Activated CD8-positive, alpha-beta T cell treated with anti-CD3 and anti-CD28 coated beads, Interleukin-2, amount 10 ng/mL, durations not matched to agents 7 days and 5 days (primary cell): ENCODE results near the gene CSNK1G2. TPM values are rescaled to one million over a fixed set of nuclear protein-coding genes. Genes with fewer than 3 reads are reported as not detected.

ENCODE experiments used
- ATAC-seq: fragments of 150-1000 bp; cut with Tn5 transposase; one replicate; pipeline ENCODE4 v1.10.0; 2021; ENCODE audit warnings: moderate library complexity
- CTCF ChIA-PET: fragments of 350-600 bp; sonication (Branson Sonifier 250); formaldehyde crosslinking; loops from one replicate; lab custom pipeline; 2021; ENCODE audit warnings: antibody characterized with exemption; lab: Charles Lee
- POLR2A ChIA-PET: fragments of 350-600 bp; sonication (Branson Sonifier 250); formaldehyde crosslinking; loops from one replicate; lab custom pipeline; 2021; ENCODE audit warnings: antibody characterized with exemption; lab: Charles Lee
- DNase-seq: peaks from one replicate; pipeline ENCODE4 v3.0.0-alpha.2; 2020
- H3K27ac Mint-ChIP-seq: one replicate; pipeline ENCODE4 v1.8.0; 2021; ENCODE audit warnings: mild to moderate bottlenecking, mixed read lengths
- H3K27me3 Mint-ChIP-seq: one replicate; pipeline ENCODE4 v1.8.0; 2021; ENCODE audit warnings: low read depth, mixed read lengths
- H3K36me3 Mint-ChIP-seq: one replicate; pipeline ENCODE4 v1.8.0; 2021; ENCODE audit warnings: low read depth, mixed read lengths
- H3K4me1 Mint-ChIP-seq: one replicate; pipeline ENCODE4 v1.8.0; 2021; ENCODE audit warnings: low read depth, mixed read lengths
- H3K4me3 Mint-ChIP-seq: one replicate; pipeline ENCODE4 v1.8.0; 2021; ENCODE audit warnings: mild to moderate bottlenecking, mixed read lengths
- H3K9me3 Mint-ChIP-seq: one replicate; pipeline ENCODE4 v1.8.0; 2022; ENCODE audit warnings: mixed read lengths; ENCODE audit not compliant: insufficient read depth
- total RNA-seq, 2 experiments: library from RNA; stranded (reverse); gene quantifications; one replicate each; pipeline ENCODE4 v1.2.3, GENCODE V29; 2021

CSNK1G2 gene
- total RNA-seq, 2 experiments from 2014 or later: 103 to 105 TPM

- Mint-ChIP-seq H3K27ac (no peak overlapping the region), H3K4me3 (no peak overlapping the region), H3K27me3 (no peaks in the 10 kb centered on the region), H3K4me1 (no peaks in the 10 kb centered on the region), H3K9me3 (no peaks in the 10 kb centered on the region), H3K36me3 (peaks cover 18% of the 10 kb centered on the region)
- CTCF ChIA-PET: no interaction called here
- POLR2A ChIA-PET: no interaction called here
- ATAC-seq: peak; percentile 15
- no peak for DNase-seq
Measured at GRCh38 chr19:1998712-1999708, 58.0 kb downstream of the CSNK1G2 start.

- H3K4me3 Mint-ChIP-seq: no peak overlapping the region
- H3K27ac Mint-ChIP-seq: no peak overlapping the region
- H3K27me3 Mint-ChIP-seq: no peaks in the 10 kb centered on the region
- H3K4me1 Mint-ChIP-seq: no peaks in the 10 kb centered on the region
- POLR2A ChIA-PET: no interaction called here
- ATAC-seq (no peak), DNase-seq (no peak)
- CTCF ChIA-PET: no interaction called here
- H3K36me3 Mint-ChIP-seq: peaks cover 16% of the 10 kb centered on the region
- no peaks in the 10 kb centered on the region for H3K9me3 Mint-ChIP-seq
Measured at GRCh38 chr19:1999856-2000515, 59.0 kb downstream of the CSNK1G2 start.

DNA sequence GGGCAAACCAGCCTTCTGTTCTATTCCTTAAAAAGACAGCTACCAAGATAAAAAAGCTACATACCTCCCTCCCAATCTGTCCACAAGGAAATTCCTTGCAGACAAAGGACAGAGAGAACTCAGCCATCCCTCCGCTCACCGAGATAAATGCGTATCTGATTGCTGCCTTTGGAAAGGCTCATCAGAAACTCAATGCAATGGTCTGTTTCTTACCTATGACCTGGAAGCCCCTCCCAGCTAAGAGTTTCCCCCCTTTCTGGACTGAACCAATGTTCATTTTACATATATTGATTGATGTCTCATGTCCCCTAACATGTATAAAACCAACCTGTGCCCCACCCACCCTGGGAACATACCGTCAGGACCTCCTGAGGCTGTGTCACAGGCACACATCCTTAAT lies 62.9 kb downstream of the CSNK1G2 start:
- ChIA-PET POLR2A (no interaction called here), CTCF (no interaction called here)
- Mint-ChIP-seq H3K27me3 (no peaks in the 10 kb centered on the region), H3K4me3 (no peak overlapping the region), H3K36me3 (peaks cover 7% of the 10 kb centered on the region), H3K9me3 (no peaks in the 10 kb centered on the region), H3K27ac (no peak overlapping the region), H3K4me1 (peaks cover 8% of the 10 kb centered on the region)
- ATAC-seq (no peak), DNase-seq (no peak)

GRCh38 chr19:2010135-2010668 lies 69.2 kb downstream of the CSNK1G2 start:
- Mint-ChIP-seq H3K27me3 (no peaks in the 10 kb centered on the region), H3K9me3 (no peaks in the 10 kb centered on the region), H3K4me1 (peaks cover 14% of the 10 kb centered on the region), H3K36me3 (peaks cover 11% of the 10 kb centered on the region), H3K4me3 (no peak overlapping the region), H3K27ac (no peak overlapping the region)
- DNase-seq: no peak
- ChIA-PET CTCF (no interaction called here), POLR2A (interaction anchor here (0.7 kb wide), 1 partner anchor 9 kb away, joined by 3 read pairs; no protein-coding TSS in a partner anchor)
- no peak for ATAC-seq

- no peak for DNase-seq
- Mint-ChIP-seq H3K4me3 (no peak overlapping the region), H3K4me1 (peaks cover 14% of the 10 kb centered on the region), H3K27me3 (no peaks in the 10 kb centered on the region), H3K9me3 (no peaks in the 10 kb centered on the region), H3K36me3 (peaks cover 11% of the 10 kb centered on the region), H3K27ac (no peak overlapping the region)
- ATAC-seq: no peak
- CTCF ChIA-PET: no interaction called here
- POLR2A ChIA-PET: no interaction called here
Measured at GRCh38 chr19:2011169-2011568, 70.2 kb downstream of the CSNK1G2 start.

- POLR2A ChIA-PET: no interaction called here
- Mint-ChIP-seq H3K27ac (no peak overlapping the region), H3K9me3 (no peaks in the 10 kb centered on the region), H3K36me3 (peaks cover 11% of the 10 kb centered on the region), H3K4me3 (no peak overlapping the region), H3K27me3 (no peaks in the 10 kb centered on the region), H3K4me1 (peaks cover 12% of the 10 kb centered on the region)
- CTCF ChIA-PET: no interaction called here
- ATAC-seq (no peak), DNase-seq (no peak)
Measured at GRCh38 chr19:2012941-2013682, 72.1 kb downstream of the CSNK1G2 start.

- DNase-seq (no peak), ATAC-seq (no peak)
- POLR2A ChIA-PET: no interaction called here
- H3K9me3 Mint-ChIP-seq: no peaks in the 10 kb centered on the region
- no peak overlapping the region for H3K27ac Mint-ChIP-seq
- no peak overlapping the region for H3K4me3 Mint-ChIP-seq
- peaks cover 12% of the 10 kb centered on the region for H3K4me1 Mint-ChIP-seq
- CTCF ChIA-PET: no interaction called here
- no peaks in the 10 kb centered on the region for H3K27me3 Mint-ChIP-seq
- H3K36me3 Mint-ChIP-seq: peaks cover 11% of the 10 kb centered on the region
Measured at GRCh38 chr19:2013683-2013961, 72.7 kb downstream of the CSNK1G2 start.

- peaks cover 11% of the 10 kb centered on the region for H3K36me3 Mint-ChIP-seq
- H3K27me3 Mint-ChIP-seq: no peaks in the 10 kb centered on the region
- H3K27ac Mint-ChIP-seq: no peak overlapping the region
- ChIA-PET CTCF (no interaction called here), POLR2A (no interaction called here)
- ATAC-seq: no peak
- H3K9me3 Mint-ChIP-seq: no peaks in the 10 kb centered on the region
- peaks cover 12% of the 10 kb centered on the region for H3K4me1 Mint-ChIP-seq
- DNase-seq: no peak
- no peak overlapping the region for H3K4me3 Mint-ChIP-seq
Measured at GRCh38 chr19:2014131-2014571, 73.2 kb downstream of the CSNK1G2 start.

- H3K9me3 Mint-ChIP-seq: no peaks in the 10 kb centered on the region
- H3K27ac Mint-ChIP-seq: peak overlapping the region; percentile 49
- ChIA-PET CTCF (no interaction called here), POLR2A (no interaction called here)
- peaks cover 11% of the 10 kb centered on the region for H3K36me3 Mint-ChIP-seq
- H3K27me3 Mint-ChIP-seq: no peaks in the 10 kb centered on the region
- DNase-seq (peak; percentile 35), ATAC-seq (peak; percentile 72)
- H3K4me1 Mint-ChIP-seq: peaks cover 16% of the 10 kb centered on the region
- H3K4me3 Mint-ChIP-seq: peak overlapping the region; percentile 73
Measured at GRCh38 chr19:2014731-2015607, 74.0 kb downstream of the CSNK1G2 start.

GRCh38 chr19:2015608-2015950 lies 74.6 kb downstream of the CSNK1G2 start, which contains the start of gene BTBD2:
Gene BTBD2, minus strand, starts transcription at chr19:2015714. Its CDS starts 11 bp downstream, at chr19:2015703.
- Mint-ChIP-seq H3K27me3 (no peaks in the 10 kb centered on the region), H3K9me3 (no peaks in the 10 kb centered on the region), H3K36me3 (peaks cover 11% of the 10 kb centered on the region), H3K4me3 (peak within 1 kb of the TSS; percentile 73), H3K27ac (peak within 1 kb of the TSS; percentile 49), H3K4me1 (peaks cover 16% of the 10 kb centered on the region)
- DNase-seq: peak; percentile 59
- ChIA-PET CTCF (no interaction called here), POLR2A (no interaction called here)
- ATAC-seq: no peak
